Activated CD4-positive, alpha-beta T cell treated with anti-CD3 and anti-CD28 coated beads, Interleukin-2, amount 50 U/mL, for 48 hours (primary cell): ENCODE data around the gene ASTN2.

Experiments
- DNase-seq, 2 experiments: peaks; one replicate each; pipeline ENCODE4 v3.0.0-alpha.2; 2020

The ASTN2 gene

GRCh38 chr9:117000834-117001233 is 414.0 kb downstream of the ASTN2 start:
- DNase-seq, result no peak

GRCh38 chr9:117000196-117000723 is 414.6 kb downstream of the ASTN2 start:
- DNase-seq, result no peak

GRCh38 chr9:116998305-116998704 is 416.6 kb downstream of the ASTN2 start:
- DNase-seq, result no peak

DNA sequence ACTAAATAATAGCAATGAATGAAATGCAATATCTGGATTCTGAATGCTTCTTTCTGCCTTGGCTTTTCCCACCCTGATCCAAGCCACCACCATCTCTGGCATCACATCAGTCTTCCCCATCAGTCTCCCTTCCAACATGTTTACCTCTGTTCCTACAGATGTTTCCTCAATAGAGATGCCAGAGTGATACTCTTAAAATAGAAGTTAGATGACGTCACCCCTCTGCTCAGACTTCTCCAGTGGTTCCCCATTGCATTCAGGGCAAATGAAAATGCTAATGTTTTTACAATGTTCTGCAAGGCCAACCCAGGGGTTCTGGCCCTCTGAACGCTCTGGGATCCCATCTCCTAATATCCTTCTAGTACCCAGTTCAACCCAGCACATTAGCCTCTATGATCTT is 422.0 kb downstream of the ASTN2 start:
- no peak for DNase-seq

DNA sequence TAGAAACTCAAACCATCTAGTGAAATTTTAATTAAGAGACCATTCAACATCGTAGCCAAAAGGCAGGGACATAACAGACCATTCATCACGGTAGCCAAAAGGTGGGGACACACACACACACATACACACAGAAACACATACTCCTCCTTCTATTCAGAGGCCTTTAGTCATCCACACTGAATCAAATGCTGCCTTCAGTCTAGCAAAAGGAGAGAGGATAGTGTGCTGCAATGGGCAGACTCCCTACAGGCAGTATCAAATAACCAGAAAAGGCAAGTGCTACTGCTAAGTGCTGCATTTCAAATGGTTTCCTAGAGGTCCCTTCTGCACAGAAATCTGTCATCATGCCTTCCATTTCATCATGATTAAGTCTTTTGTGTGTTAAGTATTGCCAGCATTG is 423.8 kb downstream of the ASTN2 start:
- DNase-seq, result no peak

GRCh38 chr9:116990592-116990991 is 424.3 kb downstream of the ASTN2 start:
- no peak for DNase-seq

DNA sequence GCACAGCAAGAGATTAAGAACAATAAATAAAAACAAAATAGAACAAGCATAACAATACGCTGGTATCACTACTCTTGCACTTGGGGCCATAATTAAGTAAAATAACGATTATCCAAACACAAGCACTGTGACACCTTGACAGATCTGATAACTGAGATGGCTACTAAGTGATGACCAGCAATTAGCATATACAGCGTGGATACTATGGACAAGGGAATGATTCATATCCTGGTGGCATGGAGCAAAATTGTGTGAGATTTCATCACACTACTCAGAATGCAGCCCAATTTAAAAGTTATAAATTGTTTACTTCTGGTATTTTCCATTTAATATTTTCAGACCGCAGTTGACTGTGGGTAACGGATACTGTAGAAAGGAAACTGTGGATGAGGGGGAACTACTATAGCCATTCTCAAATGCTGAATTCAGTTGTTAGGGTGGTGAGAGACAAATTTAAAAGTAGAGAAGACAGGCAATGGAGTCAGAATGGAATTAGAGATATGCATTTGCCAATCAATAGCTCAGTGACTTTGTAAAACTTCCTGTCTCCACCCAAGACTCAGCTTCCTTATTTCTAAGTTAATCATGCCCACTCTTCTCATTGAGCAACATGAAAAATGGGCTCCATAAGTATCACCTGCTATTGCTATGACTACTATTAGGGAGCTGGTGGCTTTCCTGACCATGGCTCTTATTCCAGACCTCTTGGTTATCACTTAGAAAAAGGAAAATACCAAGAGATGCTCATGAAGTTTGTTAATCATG is 427.0 kb downstream of the ASTN2 start:
- DNase-seq, result no peak

DNA sequence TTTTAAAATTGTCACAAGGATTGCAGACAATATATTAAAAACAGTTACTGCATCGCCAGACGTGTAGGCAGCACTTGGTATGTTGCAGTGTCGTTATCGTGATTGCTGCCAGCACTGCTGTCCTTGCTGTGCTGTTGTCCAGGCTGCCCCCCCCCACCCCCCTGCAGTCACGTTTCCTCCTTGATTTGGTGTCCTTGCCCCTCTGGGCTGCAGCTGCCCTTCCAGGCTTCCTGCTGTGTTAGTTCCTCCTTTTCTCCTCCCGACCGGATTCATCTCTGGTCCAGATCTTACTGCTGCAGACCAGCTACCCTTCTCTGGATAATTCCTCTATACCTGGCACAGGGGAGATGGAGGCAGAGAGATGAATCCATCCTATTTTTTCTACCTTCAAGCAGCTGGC is 428.8 kb downstream of the ASTN2 start:
- no peak for DNase-seq

- DNase-seq, result no peak
Measured at GRCh38 chr9:116985596-116985995, 429.3 kb downstream of the ASTN2 start.

DNA sequence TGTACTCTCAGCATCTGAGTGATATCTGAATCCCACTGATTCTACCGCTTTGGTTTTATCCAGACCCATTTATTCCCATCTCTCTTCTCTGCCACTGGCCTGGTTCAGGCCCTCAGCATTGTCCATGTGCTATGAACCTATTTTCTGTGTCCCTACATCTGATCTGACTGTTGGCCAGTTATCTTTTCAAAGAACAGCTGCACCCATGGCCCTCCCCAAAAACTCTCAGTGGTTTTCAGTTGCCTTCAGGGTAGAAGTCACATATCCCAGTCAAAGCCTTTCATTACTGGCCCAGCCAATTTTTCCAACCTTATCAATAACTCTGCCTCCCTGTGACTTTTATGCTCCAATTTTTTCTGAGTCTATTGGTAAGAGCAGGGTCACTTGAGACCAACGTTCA is 430.7 kb downstream of the ASTN2 start:
- no peak for DNase-seq

DNA sequence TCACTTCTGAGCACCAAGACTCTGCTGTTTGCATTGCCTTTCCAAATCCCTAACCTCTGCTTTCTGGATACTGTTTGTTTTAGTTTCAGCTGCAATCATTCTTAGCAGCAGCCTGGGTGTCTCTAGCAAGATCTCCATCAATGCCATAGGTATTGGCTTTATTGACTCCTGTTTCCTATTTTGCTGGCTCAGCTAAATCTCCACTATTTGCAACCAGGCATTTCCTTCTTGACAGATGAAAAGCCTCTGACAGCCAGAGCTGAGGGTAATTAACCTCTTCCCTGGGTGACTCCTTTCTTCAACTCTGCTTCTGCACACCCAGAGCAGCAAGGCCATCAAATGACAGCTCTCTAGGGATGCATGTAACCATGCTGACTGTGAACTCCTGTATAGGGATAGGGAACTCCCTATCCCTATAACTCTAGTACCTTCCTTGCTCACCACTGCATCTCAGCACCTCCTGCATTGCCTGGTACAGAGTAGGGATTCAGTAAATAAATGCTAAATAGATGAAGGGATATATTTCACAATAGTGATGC is 434.2 kb downstream of the ASTN2 start:
- DNase-seq, result no peak

GRCh38 chr9:116979456-116979855 is 435.4 kb downstream of the ASTN2 start:
- no peak for DNase-seq

- no peak for DNase-seq
Measured at GRCh38 chr9:116978155-116978554, 436.7 kb downstream of the ASTN2 start.

GRCh38 chr9:116975126-116975525 is 439.7 kb downstream of the ASTN2 start:
- no peak for DNase-seq

- DNase-seq, result no peak
Measured at GRCh38 chr9:116966199-116966598, 448.7 kb downstream of the ASTN2 start.

DNA sequence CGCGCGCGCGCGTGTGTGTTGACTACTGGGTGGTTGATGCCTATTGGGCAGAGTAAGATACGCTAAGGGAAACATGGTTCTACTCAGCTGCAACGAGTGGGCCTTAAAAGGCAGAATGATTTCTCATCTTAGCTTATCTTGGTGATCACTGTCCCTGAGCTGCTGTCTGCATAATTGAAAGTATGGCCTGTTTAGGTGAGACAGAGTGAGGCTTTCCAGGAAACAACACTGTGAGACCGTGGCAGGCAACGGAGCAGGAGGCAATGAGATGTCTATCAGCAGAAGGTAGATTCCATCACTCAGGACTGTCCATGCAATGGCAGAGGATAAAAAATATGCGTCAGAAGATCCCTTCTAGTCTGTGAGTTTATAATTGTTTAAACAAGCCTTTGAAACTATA is 450.6 kb downstream of the ASTN2 start:
- no peak for DNase-seq

GRCh38 chr9:116959809-116960208 is 455.0 kb downstream of the ASTN2 start:
- DNase-seq, result no peak

DNA sequence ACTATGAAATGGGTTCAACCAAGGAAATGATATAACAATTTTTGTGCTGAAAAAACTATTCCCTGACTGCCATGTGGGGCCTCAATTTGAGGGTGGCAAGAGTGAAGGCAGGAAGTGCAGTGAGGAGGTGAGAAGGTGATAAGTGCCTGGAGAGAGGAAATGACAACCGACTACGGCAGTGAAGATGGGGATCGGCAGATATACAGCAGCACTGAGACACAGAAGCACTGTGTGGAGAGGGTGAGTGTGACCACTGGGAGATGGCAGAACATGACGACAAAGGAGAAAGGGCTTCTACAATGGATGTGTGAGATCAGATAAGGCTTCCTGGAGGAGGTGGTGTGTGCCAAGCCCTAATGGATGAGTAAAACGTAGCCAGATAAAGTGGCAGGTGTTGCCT is 456.0 kb downstream of the ASTN2 start:
- no peak for DNase-seq

GRCh38 chr9:116954731-116955130 is 460.1 kb downstream of the ASTN2 start:
- no peak for DNase-seq

DNA sequence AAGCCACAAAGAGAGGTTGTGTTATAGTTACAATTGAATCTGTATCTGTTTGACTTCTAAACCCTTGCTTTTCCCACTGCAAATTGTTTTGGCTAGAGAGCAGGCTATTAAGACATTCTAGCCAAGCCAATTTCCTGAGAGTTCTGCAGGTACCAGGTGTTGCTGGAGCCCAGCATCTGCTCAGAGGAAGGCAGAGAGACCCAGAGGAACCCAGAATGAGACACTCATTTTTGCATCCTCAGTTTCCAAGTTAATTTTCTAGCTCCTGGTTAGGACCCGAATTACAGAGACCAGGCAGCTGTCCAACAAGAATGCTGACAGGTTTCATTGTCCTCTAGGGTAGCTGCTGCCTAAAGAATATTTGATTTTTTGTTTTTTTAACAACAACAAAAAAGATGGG is 461.6 kb downstream of the ASTN2 start:
- no peak for DNase-seq

- DNase-seq, result no peak
Measured at GRCh38 chr9:116952436-116952810, 462.4 kb downstream of the ASTN2 start.

DNA sequence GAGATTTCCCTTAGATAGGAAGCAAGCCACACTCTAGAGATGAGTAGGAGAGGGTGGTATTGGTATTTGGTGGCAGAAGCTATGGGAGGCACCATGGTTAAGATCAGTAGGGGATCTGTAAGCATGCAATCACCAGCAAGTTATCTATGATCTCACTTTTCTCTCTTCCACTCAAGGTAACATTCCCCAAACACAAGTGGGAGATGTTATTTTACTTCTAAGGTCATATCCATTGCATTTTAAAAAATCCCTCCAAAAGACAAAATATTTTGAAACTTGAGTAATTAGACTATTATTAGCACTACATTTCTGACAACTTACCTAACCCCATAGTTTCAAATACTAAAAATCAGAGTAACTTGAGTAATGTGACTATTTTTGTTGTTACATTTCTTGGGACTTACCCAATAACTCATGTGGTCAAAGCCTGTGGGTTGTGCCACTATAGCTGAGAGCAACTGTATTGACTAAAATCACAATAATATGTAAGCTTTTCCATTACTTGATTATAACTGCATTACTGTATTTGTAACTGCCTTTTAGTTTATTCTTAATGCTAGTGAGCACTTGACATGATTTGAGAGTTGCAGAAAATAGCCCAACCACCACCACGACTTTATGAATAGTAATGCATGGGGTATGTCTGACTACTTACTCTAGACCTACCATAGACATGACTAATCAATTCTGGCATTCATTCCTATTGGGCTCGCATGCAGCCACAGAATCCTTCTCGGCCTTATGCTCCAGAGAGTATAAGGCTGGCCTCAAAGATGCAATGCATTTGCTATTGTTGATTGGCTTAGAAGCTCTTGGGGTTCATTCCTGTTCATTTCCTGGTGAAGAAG is 463.0 kb downstream of the ASTN2 start:
- no peak for DNase-seq

DNA sequence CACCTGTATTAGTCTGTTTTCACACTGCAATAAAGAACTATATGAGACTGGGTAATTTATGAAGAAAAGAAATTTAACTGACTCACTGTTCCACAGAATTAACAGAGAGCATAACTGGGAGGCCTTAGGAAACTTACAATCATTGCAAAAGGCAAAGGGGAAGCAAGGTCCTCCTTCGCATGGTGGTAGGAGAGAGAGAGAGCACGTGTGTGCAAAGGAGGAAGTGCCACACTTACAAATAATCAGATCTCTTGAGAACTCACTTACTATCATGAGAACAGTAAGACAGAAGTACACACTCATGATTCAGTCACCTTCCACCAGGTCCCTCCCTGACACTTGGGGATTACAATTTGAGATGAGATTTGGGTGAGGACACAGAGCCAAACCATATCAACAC is 469.0 kb downstream of the ASTN2 start:
- DNase-seq, result no peak
